ENCODE data around the gene OTULINL. TPM values are rescaled to one million over a fixed set of nuclear protein-coding genes. Genes with fewer than 3 reads are reported as not detected.
A peak's percentile ranks its signal among the peaks of the same experiment; 100 is the strongest.

The OTULINL gene
- total and polyA plus RNA-seq, 2 of the 8 experiments (the other 6 are each of a cell fraction or from before 2014, with no cell fraction given) = 3.1 to 8.3 TPM

- TF ChIP-seq CTCF (IDR thresholded peaks at IDR 0.05; ENCODE audit: control extremely low read depth in 1 of 3, insufficient read depth in 1 of 3, low read depth in 1 of 3, low read length in 3 of 3) (peak in 2 of 3 experiments; percentile 14 to 44; a peak in 2 of 4 replicates), HDAC2 (IDR thresholded peaks at IDR 0.05; ENCODE audit: borderline replicate concordance in 1 of 2, low read depth in 2 of 2, low read length in 2 of 2) (peak in 1 of 2 experiments; percentile 36; a peak in 2 of 4 replicates), ZNF274 (IDR thresholded peaks at IDR 0.05; ENCODE audit: borderline replicate concordance, extremely low read depth, low read length) (no peak), YY1 (IDR thresholded peaks at IDR 0.05; ENCODE audit: low read depth, low read length) (no peak), SAP30 (IDR thresholded peaks at IDR 0.05; ENCODE audit: insufficient read depth, insufficient replicate concordance, low read length) (no peak), TAF7 (optimal IDR thresholded peaks at IDR 0.05; ENCODE audit: borderline replicate concordance, low read depth, low read length) (peak; percentile 16)
These were observed 552 bp downstream of the OTULINL start (continued) for GRCh38 chr5:14581891-14582796.

All from H1 (cell line).